Endothelial cell of umbilical vein (primary cell): ENCODE measurements around the gene SFMBT2. TPM values are rescaled to one million over a fixed set of nuclear protein-coding genes. Genes with fewer than 3 reads are reported as not detected.

Experiments
- BruUV-seq: library from RNA; stranded (reverse); fragments of 400-500 nt; replicated peaks from 2 replicates; lab custom pipeline; 2021; lab: Mats Ljungman, UMichigan
- CTCF ChIA-PET: fragments of 300-600, 350-600 bp; sonication (Branson Sonifier 250); formaldehyde crosslinking; loops from one replicate; lab custom pipeline; 2021; ENCODE audit warnings: antibody characterized with exemption, inconsistent platforms; lab: Charles Lee
- POLR2A ChIA-PET: fragments of 300-600, 350-600 bp; sonication (Branson Sonifier 250); formaldehyde crosslinking; loops from one replicate; lab custom pipeline; 2021; ENCODE audit warnings: antibody characterized with exemption, inconsistent platforms; lab: Charles Lee
- DNase-seq: peaks from one replicate; pipeline ENCODE4 v3.0.0-alpha.2; 2011; ENCODE audit warnings: low read depth, low spot score
- FAIRE-seq: peaks from 2 replicates; lab custom pipeline; 2011; peaks lifted over from hg19 to GRCh38; lab: Jason Lieb, UNC
- H2AFZ ChIP-seq: 2 replicates; pipeline ENCODE4 v1.6.0; 2012; ENCODE audit warnings: low read depth, low read length, control low read depth, inconsistent platforms
- H3K27ac ChIP-seq: 2 replicates; pipeline ENCODE4 v1.5.1; 2011; ENCODE audit warnings: low read depth, mild to moderate bottlenecking, control low read depth, low read length, moderate library complexity; ENCODE audit not compliant: insufficient read depth
- H3K27me3 ChIP-seq, 2 experiments: 2 replicates each; pipeline versions ENCODE4 v1.6.0 to v1.6.1; 2011; ENCODE audit warnings: low read length in 2 of 2, mixed read lengths in 1 of 2; ENCODE audit not compliant: control insufficient read depth in 2 of 2, insufficient read depth in 2 of 2
- H3K36me3 ChIP-seq, 2 experiments: 2 replicates in 1 of 2; 3 replicates in 1 of 2; pipeline ENCODE4 v1.5.1; 2011; ENCODE audit warnings: low read length in 2 of 2, mild to moderate bottlenecking in 1 of 2, moderate library complexity in 1 of 2; ENCODE audit not compliant: control insufficient read depth in 2 of 2, insufficient read depth in 2 of 2; ENCODE audit errors: extremely low read depth in 1 of 2
- H3K4me1 ChIP-seq: 3 replicates; pipeline ENCODE4 v1.5.1; 2011; ENCODE audit warnings: mild to moderate bottlenecking, low read length; ENCODE audit not compliant: control insufficient read depth, insufficient read depth; ENCODE audit errors: extremely low read depth
- H3K4me2 ChIP-seq: 2 replicates; pipeline ENCODE4 v1.6.1; 2011; ENCODE audit warnings: low read length, control low read depth, mixed read lengths; ENCODE audit not compliant: insufficient read depth
- H3K4me3 ChIP-seq, 3 experiments: fragments of 200-600 bp in 1 of 3; sonication (generic), shearing (Covaris generic) in 1 of 3; replicated peaks in 1 of 3; 2 replicates each; pipeline ENCODE4 v1.5.1; 2011 to 2016; ENCODE audit warnings: control low read depth in 3 of 3, low read length in 3 of 3, mild to moderate bottlenecking in 2 of 3, inconsistent platforms in 1 of 3, low read depth in 1 of 3, moderate library complexity in 1 of 3; ENCODE audit not compliant: insufficient read depth in 1 of 3
- H3K79me2 ChIP-seq: 2 replicates; pipeline ENCODE4 v1.6.0; 2012; ENCODE audit warnings: low read length, inconsistent platforms; ENCODE audit not compliant: control insufficient read depth, insufficient read depth
- H3K9ac ChIP-seq: replicated peaks from 2 replicates; pipeline ENCODE3; 2011; ENCODE audit warnings: low read length, control low read depth; ENCODE audit not compliant: insufficient read depth; ENCODE audit errors: extremely low read depth
- H3K9me1 ChIP-seq: replicated peaks from 3 replicates; pipeline ENCODE4 v1.6.0; 2011; ENCODE audit warnings: mild to moderate bottlenecking, low read length; ENCODE audit not compliant: control insufficient read depth, insufficient read depth; ENCODE audit errors: extremely low read depth
- H3K9me3 ChIP-seq: replicated peaks from 2 replicates; pipeline ENCODE4 v1.5.1; 2012; ENCODE audit warnings: low read length, inconsistent platforms; ENCODE audit not compliant: control insufficient read depth, insufficient read depth
- H4K20me1 ChIP-seq: replicated peaks from 2 replicates; pipeline ENCODE3; 2011; ENCODE audit warnings: mild to moderate bottlenecking, low read length; ENCODE audit not compliant: control insufficient read depth, insufficient read depth; ENCODE audit errors: extremely low read depth
- EZH2 ChIP-seq: IDR thresholded peaks from 2 replicates; pipeline ENCODE4 v1.6.1; 2012; ENCODE audit warnings: borderline replicate concordance, low read depth, mild to moderate bottlenecking, moderate library complexity, low read length, inconsistent platforms; ENCODE audit not compliant: severe bottlenecking
- FOS ChIP-seq: IDR thresholded peaks from 2 replicates; pipeline ENCODE4 v1.6.1; 2011; ENCODE audit warnings: mild to moderate bottlenecking, low read length, moderate library complexity, borderline replicate concordance; ENCODE audit not compliant: insufficient read depth
- GATA2 ChIP-seq: IDR thresholded peaks from 2 replicates; pipeline ENCODE4 v1.7.0; 2011; ENCODE audit warnings: low read depth, mild to moderate bottlenecking, moderate library complexity, mixed read lengths, low read length; ENCODE audit not compliant: insufficient read length, insufficient read depth
- JUN ChIP-seq: IDR thresholded peaks from 2 replicates; pipeline ENCODE4 v1.6.1; 2011; ENCODE audit warnings: borderline replicate concordance, low read depth; ENCODE audit not compliant: insufficient read length, insufficient read depth
- MYC ChIP-seq: IDR thresholded peaks from one replicate; pipeline ENCODE4 v1.6.1; 2011; ENCODE audit warnings: mild to moderate bottlenecking, low read depth, low read length
- POLR2A ChIP-seq: IDR thresholded peaks from 2 replicates; pipeline ENCODE4 v1.6.1; 2012; ENCODE audit warnings: low read depth, mild to moderate bottlenecking, control low read depth, low read length
- POLR2AphosphoS5 ChIP-seq: IDR thresholded peaks from 2 replicates; pipeline ENCODE4 v1.6.1; 2012; ENCODE audit warnings: low read depth, mild to moderate bottlenecking, control low read depth, low read length, moderate library complexity; ENCODE audit not compliant: insufficient read depth
- dilution Hi-C: fragments of 300-500 bp; cut with MboI; formaldehyde crosslinking; loops from one replicate; pipeline ENCODE4 v1.15.0; 2019; ENCODE audit warnings: low sequenced_read_pairs; ENCODE audit not compliant: extremely low pct_ligation_motif_present
- intact Hi-C: fragments of 100-400 bp; cut with micrococcal nuclease; formaldehyde crosslinking; loops from one replicate; pipeline ENCODE4 v1.10.0; 2022
- polyA plus RNA-seq, 4 experiments: library from polyadenylated mRNA; depleted of rRNA in 3 of 4; stranded (reverse) in 3 of 4; unstranded in 1 of 4; fragments of >200 nt; gene quantifications; 2 replicates each; pipeline versions ENCODE4 v1.2.1 to v1.2.3, GENCODE V29; 2011 to 2012; ENCODE audit warnings: missing spikeins in 1 of 4
- total RNA-seq: library from RNA; stranded (reverse); gene quantifications from 2 replicates; pipeline ENCODE4 v1.2.3, GENCODE V29; 2021
- TF ChIP-seq, protein P1 (sequence below): IDR thresholded peaks from 2 replicates; pipeline ENCODE4 v1.6.1; 2011; ENCODE audit not compliant: insufficient read depth, insufficient read length
- TF ChIP-seq, protein P2 (sequence below), 2 donors: IDR thresholded peaks; 1 replicate in 1 of 2; 2 replicates in 1 of 2; pipeline ENCODE4 v1.5.1; 2011; ENCODE audit warnings: low read length in 2 of 2, mild to moderate bottlenecking in 2 of 2, moderate library complexity in 2 of 2, control low read depth in 1 of 2, inconsistent platforms in 1 of 2, low read depth in 1 of 2; ENCODE audit not compliant: insufficient read depth in 1 of 2; ENCODE audit errors: extremely low read depth in 1 of 2

SFMBT2 gene
- total and polyA plus RNA-seq, 2 donors (not counting 3 experiments of a cell fraction or from before 2014, with no cell fraction given): 0.14 to 0.64 TPM

- Histone ChIP-seq H3K9me1 (no peaks in the 10 kb centered on the region), H3K27ac (no peak overlapping the region), H3K4me2 (no peak overlapping the region), H2AFZ (no peak overlapping the region), H3K36me3 (no peaks in the 10 kb centered on the region), H4K20me1 (no peaks in the 10 kb centered on the region), H3K27me3 (peaks cover 55 to 77% of the 10 kb centered on the region in 2 experiments), H3K9ac (no peak overlapping the region), H3K4me3 (no peak overlapping the region), H3K79me2 (no peaks in the 10 kb centered on the region), H3K9me3 (no peaks in the 10 kb centered on the region), H3K4me1 (peaks cover 26% of the 10 kb centered on the region)
- no TSS peak for BruUV-seq
- ChIA-PET POLR2A (no interaction called here), CTCF (interaction anchor here (1.4 to 2.3 kb wide), 5 partner anchors 9 to 744 kb away, joined by 3 to 10 read pairs (median 4); no protein-coding TSS in a partner anchor)
- FAIRE-seq (no peak), DNase-seq (no peak)
- TF ChIP-seq POLR2AphosphoS5: no peak
- no peak for TF ChIP-seq POLR2A
- no peak for TF ChIP-seq FOS
- no peak for TF ChIP-seq MYC
- TF ChIP-seq EZH2: no peak
- no peak for TF ChIP-seq JUN
- TF ChIP-seq, protein P1, sequence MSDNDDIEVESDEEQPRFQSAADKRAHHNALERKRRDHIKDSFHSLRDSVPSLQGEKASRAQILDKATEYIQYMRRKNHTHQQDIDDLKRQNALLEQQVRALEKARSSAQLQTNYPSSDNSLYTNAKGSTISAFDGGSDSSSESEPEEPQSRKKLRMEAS: no peak
- TF ChIP-seq GATA2: no peak
- TF ChIP-seq, protein P2, sequence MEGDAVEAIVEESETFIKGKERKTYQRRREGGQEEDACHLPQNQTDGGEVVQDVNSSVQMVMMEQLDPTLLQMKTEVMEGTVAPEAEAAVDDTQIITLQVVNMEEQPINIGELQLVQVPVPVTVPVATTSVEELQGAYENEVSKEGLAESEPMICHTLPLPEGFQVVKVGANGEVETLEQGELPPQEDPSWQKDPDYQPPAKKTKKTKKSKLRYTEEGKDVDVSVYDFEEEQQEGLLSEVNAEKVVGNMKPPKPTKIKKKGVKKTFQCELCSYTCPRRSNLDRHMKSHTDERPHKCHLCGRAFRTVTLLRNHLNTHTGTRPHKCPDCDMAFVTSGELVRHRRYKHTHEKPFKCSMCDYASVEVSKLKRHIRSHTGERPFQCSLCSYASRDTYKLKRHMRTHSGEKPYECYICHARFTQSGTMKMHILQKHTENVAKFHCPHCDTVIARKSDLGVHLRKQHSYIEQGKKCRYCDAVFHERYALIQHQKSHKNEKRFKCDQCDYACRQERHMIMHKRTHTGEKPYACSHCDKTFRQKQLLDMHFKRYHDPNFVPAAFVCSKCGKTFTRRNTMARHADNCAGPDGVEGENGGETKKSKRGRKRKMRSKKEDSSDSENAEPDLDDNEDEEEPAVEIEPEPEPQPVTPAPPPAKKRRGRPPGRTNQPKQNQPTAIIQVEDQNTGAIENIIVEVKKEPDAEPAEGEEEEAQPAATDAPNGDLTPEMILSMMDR (IDR thresholded peaks at IDR 0.05; ENCODE audit: extremely low read depth in 1 of 2, insufficient read depth in 1 of 2, low read depth in 1 of 2, low read length in 2 of 2): no peak
- intact Hi-C loops (loop anchor here (2.0 to 10.0 kb wide), 3 partner anchors 491 to 1893 kb away; no protein-coding TSS in a partner anchor), dilution Hi-C loops (no loop called here)
Observed at GRCh38 chr10:7411671-7412128, 866 bp upstream of the SFMBT2 start.
